Activated CD4-positive, alpha-beta memory T cell treated with anti-CD3 and anti-CD28 coated beads for 36 hours (primary cell): ENCODE results near the gene MRPL19. TPM values are rescaled to one million over a fixed set of nuclear protein-coding genes. Genes with fewer than 3 reads are reported as not detected.
"Not testable (repeated sequence)": the region's sequence is repeated elsewhere in the genome, so short reads cannot be mapped to it uniquely, and the experiment has no call there.

Source experiments
- CTCF ChIA-PET: fragments of 350-600 bp; sonication (Branson Sonifier 250); formaldehyde crosslinking; loops from one replicate; lab custom pipeline; 2021; ENCODE audit warnings: antibody characterized with exemption, inconsistent platforms; lab: Charles Lee
- POLR2A ChIA-PET: fragments of 350-600 bp; sonication (Branson Sonifier 250); formaldehyde crosslinking; loops from one replicate; lab custom pipeline; 2021; ENCODE audit warnings: antibody characterized with exemption; lab: Charles Lee
- DNase-seq: peaks from one replicate; pipeline ENCODE4 v3.0.0-alpha.2; 2020
- H3K27ac Mint-ChIP-seq: one replicate; pipeline ENCODE4 v1.8.0; 2021; ENCODE audit warnings: mixed read lengths
- H3K27me3 Mint-ChIP-seq: one replicate; pipeline ENCODE4 v1.8.0; 2021; ENCODE audit warnings: mixed read lengths
- H3K36me3 Mint-ChIP-seq: one replicate; pipeline ENCODE4 v1.8.0; 2021; ENCODE audit warnings: mixed read lengths
- H3K4me1 Mint-ChIP-seq: one replicate; pipeline ENCODE4 v1.8.0; 2021; ENCODE audit warnings: low read depth, mixed read lengths
- H3K4me3 Mint-ChIP-seq: one replicate; pipeline ENCODE4 v1.8.0; 2021; ENCODE audit warnings: mild to moderate bottlenecking, mixed read lengths
- H3K9me3 Mint-ChIP-seq: one replicate; pipeline ENCODE4 v1.8.0; 2021; ENCODE audit warnings: mixed read lengths
- intact Hi-C: fragments of 100-400 bp; cut with micrococcal nuclease; formaldehyde crosslinking; loops from one replicate; pipeline ENCODE4 v1.15.1; 2023
- total RNA-seq, 2 experiments: library from RNA; stranded (reverse); gene quantifications; one replicate each; pipeline ENCODE4 v1.2.3, GENCODE V29; 2021

Gene MRPL19
- total RNA-seq, 2 experiments from 2014 or later, result 61.2 to 64.6 TPM

GRCh38 chr2:75711590-75711989 lies 65.0 kb downstream of the MRPL19 start:
- peaks cover 25% of the 10 kb centered on the region for H3K4me1 Mint-ChIP-seq
- H3K27ac Mint-ChIP-seq, result peak overlapping the region; percentile 95
- POLR2A ChIA-PET, H3K36me3 Mint-ChIP-seq, H3K9me3 Mint-ChIP-seq, DNase-seq, H3K27me3 Mint-ChIP-seq: not testable (repeated sequence)
- intact Hi-C loops, result loop anchor here (1.0 to 2.0 kb wide), 2 partner anchors 65 to 753 kb away; partner anchors contain the start of genes MRPL19 and POLE4
- H3K4me3 Mint-ChIP-seq, result peak overlapping the region; percentile 91
- CTCF ChIA-PET, result interaction anchor here (2.3 kb wide), 1 partner anchor 71 kb away, joined by 7 read pairs; no protein-coding TSS in a partner anchor

- H3K4me3 Mint-ChIP-seq, result no peak overlapping the region
- CTCF ChIA-PET, result no interaction called here
- DNase-seq, result no peak
- intact Hi-C loops, result no loop called here
- peaks cover 2% of the 10 kb centered on the region for H3K9me3 Mint-ChIP-seq
- no peak overlapping the region for H3K27ac Mint-ChIP-seq
- POLR2A ChIA-PET, result no interaction called here
- peaks cover 4% of the 10 kb centered on the region for H3K36me3 Mint-ChIP-seq
- H3K27me3 Mint-ChIP-seq, result peaks cover 4% of the 10 kb centered on the region
- H3K4me1 Mint-ChIP-seq, result peaks cover 4% of the 10 kb centered on the region
Observed at GRCh38 chr2:75716406-75716805, 69.8 kb downstream of the MRPL19 start.

- no peak for DNase-seq
- H3K27me3 Mint-ChIP-seq, result peaks cover 12% of the 10 kb centered on the region
- POLR2A ChIA-PET, result no interaction called here
- no peak overlapping the region for H3K27ac Mint-ChIP-seq
- CTCF ChIA-PET, result no interaction called here
- no peaks in the 10 kb centered on the region for H3K36me3 Mint-ChIP-seq
- peaks cover 2% of the 10 kb centered on the region for H3K9me3 Mint-ChIP-seq
- peaks cover 2% of the 10 kb centered on the region for H3K4me1 Mint-ChIP-seq
- no peak overlapping the region for H3K4me3 Mint-ChIP-seq
- intact Hi-C loops, result no loop called here
Observed at GRCh38 chr2:75719616-75720015, 73.0 kb downstream of the MRPL19 start.

GRCh38 chr2:75720525-75720924 lies 73.9 kb downstream of the MRPL19 start:
- ChIA-PET CTCF (no interaction called here), POLR2A (no interaction called here)
- H3K4me3 Mint-ChIP-seq, result no peak overlapping the region
- peaks cover 2% of the 10 kb centered on the region for H3K9me3 Mint-ChIP-seq
- peaks cover 13% of the 10 kb centered on the region for H3K27me3 Mint-ChIP-seq
- no peaks in the 10 kb centered on the region for H3K4me1 Mint-ChIP-seq
- no peaks in the 10 kb centered on the region for H3K36me3 Mint-ChIP-seq
- no peak overlapping the region for H3K27ac Mint-ChIP-seq
- no peak for DNase-seq
- intact Hi-C loops, result no loop called here

GRCh38 chr2:75722687-75723086 lies 76.1 kb downstream of the MRPL19 start:
- H3K36me3 Mint-ChIP-seq, result no peaks in the 10 kb centered on the region
- peaks cover 16% of the 10 kb centered on the region for H3K27me3 Mint-ChIP-seq
- H3K27ac Mint-ChIP-seq, result no peak overlapping the region
- H3K9me3 Mint-ChIP-seq, result peaks cover 2% of the 10 kb centered on the region
- intact Hi-C loops, result no loop called here
- POLR2A ChIA-PET, result no interaction called here
- CTCF ChIA-PET, result no interaction called here
- H3K4me3 Mint-ChIP-seq, result no peak overlapping the region
- no peaks in the 10 kb centered on the region for H3K4me1 Mint-ChIP-seq
- no peak for DNase-seq

GRCh38 chr2:75728614-75729419 lies 82.2 kb downstream of the MRPL19 start:
- Mint-ChIP-seq H3K4me3 (no peak overlapping the region), H3K36me3 (no peaks in the 10 kb centered on the region), H3K4me1 (no peaks in the 10 kb centered on the region), H3K9me3 (no peaks in the 10 kb centered on the region), H3K27ac (no peak overlapping the region), H3K27me3 (peaks cover 15% of the 10 kb centered on the region)
- POLR2A ChIA-PET, result no interaction called here
- intact Hi-C loops, result no loop called here
- CTCF ChIA-PET, result no interaction called here
- DNase-seq, result no peak

GRCh38 chr2:75729861-75730260 lies 83.3 kb downstream of the MRPL19 start:
- H3K27me3 Mint-ChIP-seq, result peaks cover 14% of the 10 kb centered on the region
- no peaks in the 10 kb centered on the region for H3K9me3 Mint-ChIP-seq
- H3K4me3 Mint-ChIP-seq, result no peak overlapping the region
- CTCF ChIA-PET, result no interaction called here
- no peaks in the 10 kb centered on the region for H3K36me3 Mint-ChIP-seq
- no peak for DNase-seq
- intact Hi-C loops, result no loop called here
- no peak overlapping the region for H3K27ac Mint-ChIP-seq
- H3K4me1 Mint-ChIP-seq, result no peaks in the 10 kb centered on the region
- POLR2A ChIA-PET, result no interaction called here

GRCh38 chr2:75736276-75736675 lies 89.7 kb downstream of the MRPL19 start:
- no peaks in the 10 kb centered on the region for H3K9me3 Mint-ChIP-seq
- H3K27me3 Mint-ChIP-seq, result peaks cover 23% of the 10 kb centered on the region
- ChIA-PET CTCF (no interaction called here), POLR2A (no interaction called here)
- H3K4me3 Mint-ChIP-seq, result no peak overlapping the region
- intact Hi-C loops, result no loop called here
- H3K4me1 Mint-ChIP-seq, result no peaks in the 10 kb centered on the region
- DNase-seq, result no peak
- H3K36me3 Mint-ChIP-seq, result no peaks in the 10 kb centered on the region
- H3K27ac Mint-ChIP-seq, result no peak overlapping the region

- H3K4me1 Mint-ChIP-seq, result no peaks in the 10 kb centered on the region
- H3K27ac Mint-ChIP-seq, result no peak overlapping the region
- peaks cover 2% of the 10 kb centered on the region for H3K9me3 Mint-ChIP-seq
- no peak overlapping the region for H3K4me3 Mint-ChIP-seq
- H3K27me3 Mint-ChIP-seq, result peaks cover 26% of the 10 kb centered on the region
- H3K36me3 Mint-ChIP-seq, result no peaks in the 10 kb centered on the region
- intact Hi-C loops, result no loop called here
- ChIA-PET CTCF (no interaction called here), POLR2A (no interaction called here)
- no peak for DNase-seq
Observed at GRCh38 chr2:75737961-75738360, 91.4 kb downstream of the MRPL19 start.

Other genes with a start within 250 kb of the MRPL19 start
- not detected for gene EVA1A, start 85.8 kb upstream of the MRPL19 start, total RNA-seq
- gene GCFC2, start 64.1 kb downstream of the MRPL19 start, total RNA-seq, result 10 to 100 TPM; 29.2 to 30.7 TPM